Measurements from ENCODE around the gene FNDC3B.

DNA sequence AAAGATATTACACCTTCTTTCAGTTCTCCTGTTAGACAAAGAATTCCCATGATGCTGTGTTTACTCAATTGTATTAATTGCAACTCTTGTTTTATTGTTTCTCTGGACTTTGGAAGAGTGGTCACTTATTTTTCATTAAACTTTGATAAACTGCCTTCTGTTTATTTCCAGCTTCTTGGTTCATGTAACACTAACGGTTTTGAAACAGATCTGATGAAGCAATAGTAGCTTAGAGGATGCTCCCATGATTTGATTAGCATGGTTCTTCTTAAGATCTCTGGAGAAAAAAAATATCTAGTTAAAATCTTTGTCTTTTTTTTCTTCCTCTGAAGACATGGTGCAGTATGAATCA, 90.1 kb downstream of the FNDC3B start:
- TF ChIP-seq POLR2AphosphoS5 (IDR thresholded peaks at IDR 0.05; ENCODE audit: insufficient read depth, low read depth, low read length) (no peak), EZH2 (IDR thresholded peaks at IDR 0.05; ENCODE audit: borderline replicate concordance, low read depth, low read length, severe bottlenecking) (no peak), POLR2A (IDR thresholded peaks at IDR 0.05; ENCODE audit: low read depth, low read length) (no peak)
- TF ChIP-seq, protein P1, sequence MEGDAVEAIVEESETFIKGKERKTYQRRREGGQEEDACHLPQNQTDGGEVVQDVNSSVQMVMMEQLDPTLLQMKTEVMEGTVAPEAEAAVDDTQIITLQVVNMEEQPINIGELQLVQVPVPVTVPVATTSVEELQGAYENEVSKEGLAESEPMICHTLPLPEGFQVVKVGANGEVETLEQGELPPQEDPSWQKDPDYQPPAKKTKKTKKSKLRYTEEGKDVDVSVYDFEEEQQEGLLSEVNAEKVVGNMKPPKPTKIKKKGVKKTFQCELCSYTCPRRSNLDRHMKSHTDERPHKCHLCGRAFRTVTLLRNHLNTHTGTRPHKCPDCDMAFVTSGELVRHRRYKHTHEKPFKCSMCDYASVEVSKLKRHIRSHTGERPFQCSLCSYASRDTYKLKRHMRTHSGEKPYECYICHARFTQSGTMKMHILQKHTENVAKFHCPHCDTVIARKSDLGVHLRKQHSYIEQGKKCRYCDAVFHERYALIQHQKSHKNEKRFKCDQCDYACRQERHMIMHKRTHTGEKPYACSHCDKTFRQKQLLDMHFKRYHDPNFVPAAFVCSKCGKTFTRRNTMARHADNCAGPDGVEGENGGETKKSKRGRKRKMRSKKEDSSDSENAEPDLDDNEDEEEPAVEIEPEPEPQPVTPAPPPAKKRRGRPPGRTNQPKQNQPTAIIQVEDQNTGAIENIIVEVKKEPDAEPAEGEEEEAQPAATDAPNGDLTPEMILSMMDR (IDR thresholded peaks at IDR 0.05; ENCODE audit: extremely low read depth in 1 of 2, insufficient read depth in 1 of 2, low read depth in 1 of 2, low read length in 2 of 2), result no peak
